ENCODE measurements around the gene IFTAP. TPM values are rescaled to one million over a fixed set of nuclear protein-coding genes. Genes with fewer than 3 reads are reported as not detected.

Gene IFTAP
- total RNA-seq, 1 donor from 2014 or later = 30.9 TPM

DNA sequence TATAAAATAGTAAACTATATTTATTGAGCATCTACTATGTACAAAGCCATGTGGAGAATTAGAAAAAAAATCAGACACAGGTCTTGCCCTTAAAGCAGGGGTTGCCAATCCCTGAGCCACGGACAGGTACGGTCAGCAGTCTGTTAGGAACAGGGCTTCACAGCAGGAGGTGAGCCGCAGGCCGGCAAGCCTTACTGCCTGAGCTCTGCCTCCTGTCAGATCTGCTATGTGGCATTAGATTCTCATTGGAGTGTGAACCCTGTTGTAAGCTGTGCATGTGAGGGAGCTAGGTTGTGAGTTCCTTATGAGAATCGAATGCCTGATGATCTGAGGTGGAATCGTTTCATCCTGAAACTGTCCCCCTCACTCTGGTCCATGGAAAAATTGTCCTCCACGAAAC, 5.9 kb downstream of the IFTAP start:
- no peaks in the 10 kb centered on the region for H3K27me3 ChIP-seq (ENCODE audit: control insufficient read depth, insufficient read depth, low read length)
- H3K36me3 ChIP-seq (ENCODE audit: control insufficient read depth, insufficient read depth, low read length) = no peaks in the 10 kb centered on the region
- TF ChIP-seq, protein P1, sequence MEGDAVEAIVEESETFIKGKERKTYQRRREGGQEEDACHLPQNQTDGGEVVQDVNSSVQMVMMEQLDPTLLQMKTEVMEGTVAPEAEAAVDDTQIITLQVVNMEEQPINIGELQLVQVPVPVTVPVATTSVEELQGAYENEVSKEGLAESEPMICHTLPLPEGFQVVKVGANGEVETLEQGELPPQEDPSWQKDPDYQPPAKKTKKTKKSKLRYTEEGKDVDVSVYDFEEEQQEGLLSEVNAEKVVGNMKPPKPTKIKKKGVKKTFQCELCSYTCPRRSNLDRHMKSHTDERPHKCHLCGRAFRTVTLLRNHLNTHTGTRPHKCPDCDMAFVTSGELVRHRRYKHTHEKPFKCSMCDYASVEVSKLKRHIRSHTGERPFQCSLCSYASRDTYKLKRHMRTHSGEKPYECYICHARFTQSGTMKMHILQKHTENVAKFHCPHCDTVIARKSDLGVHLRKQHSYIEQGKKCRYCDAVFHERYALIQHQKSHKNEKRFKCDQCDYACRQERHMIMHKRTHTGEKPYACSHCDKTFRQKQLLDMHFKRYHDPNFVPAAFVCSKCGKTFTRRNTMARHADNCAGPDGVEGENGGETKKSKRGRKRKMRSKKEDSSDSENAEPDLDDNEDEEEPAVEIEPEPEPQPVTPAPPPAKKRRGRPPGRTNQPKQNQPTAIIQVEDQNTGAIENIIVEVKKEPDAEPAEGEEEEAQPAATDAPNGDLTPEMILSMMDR (IDR thresholded peaks at IDR 0.05; ENCODE audit: insufficient read depth, low read length, poor library complexity, severe bottlenecking) = no peak
- H3K4me3 ChIP-seq (ENCODE audit: low read depth, low read length) = no peak overlapping the region
- DNase-seq (ENCODE audit: low read depth) = no peak

DNA sequence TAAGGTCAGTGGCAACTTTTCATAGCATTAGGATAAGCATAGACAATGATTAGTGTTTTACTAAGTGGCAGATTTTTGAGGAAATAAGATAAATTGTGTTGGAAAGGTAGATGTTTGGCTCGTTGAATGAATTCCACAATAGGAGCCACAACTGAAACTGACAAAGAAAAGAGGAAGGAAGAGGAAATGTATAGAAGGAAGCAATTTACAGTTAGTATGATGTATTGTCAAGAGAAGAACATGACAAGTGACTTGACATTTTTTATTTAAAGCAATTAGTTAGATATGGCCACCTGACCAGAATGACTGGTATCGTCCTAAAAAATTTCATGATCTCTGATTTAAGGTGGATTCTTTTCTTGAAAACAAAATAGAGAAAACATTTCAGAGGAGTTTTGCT, 6.9 kb downstream of the IFTAP start:
- H3K27me3 ChIP-seq (ENCODE audit: control insufficient read depth, insufficient read depth, low read length) = no peaks in the 10 kb centered on the region
- no peak for DNase-seq (ENCODE audit: low read depth)
- no peaks in the 10 kb centered on the region for H3K36me3 ChIP-seq (ENCODE audit: control insufficient read depth, insufficient read depth, low read length)
- no peak overlapping the region for H3K4me3 ChIP-seq (ENCODE audit: low read depth, low read length)
- TF ChIP-seq, protein P1 (IDR thresholded peaks at IDR 0.05; ENCODE audit: insufficient read depth, low read length, poor library complexity, severe bottlenecking) = no peak

DNA sequence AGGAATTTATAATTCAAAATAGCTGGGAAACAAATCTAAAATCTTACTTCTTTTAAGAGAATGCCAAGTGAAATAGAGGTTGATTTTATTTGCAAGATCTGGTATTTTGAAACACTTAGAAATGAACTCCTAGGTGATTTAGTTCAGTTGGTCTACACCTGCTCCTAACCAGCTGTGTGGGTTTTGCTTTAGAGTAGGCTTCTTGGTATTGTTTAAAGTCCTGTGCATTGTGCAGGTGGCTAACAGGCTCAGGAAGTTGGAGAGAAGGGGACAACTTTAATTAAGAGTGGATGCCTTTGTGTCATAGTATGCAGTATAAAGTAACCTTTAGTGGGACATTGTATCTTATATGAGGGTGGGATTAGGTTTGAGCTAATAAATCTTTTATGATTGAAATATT, 7.8 kb downstream of the IFTAP start:
- TF ChIP-seq, protein P1 (IDR thresholded peaks at IDR 0.05; ENCODE audit: insufficient read depth, low read length, poor library complexity, severe bottlenecking) = no peak
- H3K27me3 ChIP-seq (ENCODE audit: control insufficient read depth, insufficient read depth, low read length) = no peaks in the 10 kb centered on the region
- no peaks in the 10 kb centered on the region for H3K36me3 ChIP-seq (ENCODE audit: control insufficient read depth, insufficient read depth, low read length)
- no peak overlapping the region for H3K4me3 ChIP-seq (ENCODE audit: low read depth, low read length)
- DNase-seq (ENCODE audit: low read depth) = no peak

DNA sequence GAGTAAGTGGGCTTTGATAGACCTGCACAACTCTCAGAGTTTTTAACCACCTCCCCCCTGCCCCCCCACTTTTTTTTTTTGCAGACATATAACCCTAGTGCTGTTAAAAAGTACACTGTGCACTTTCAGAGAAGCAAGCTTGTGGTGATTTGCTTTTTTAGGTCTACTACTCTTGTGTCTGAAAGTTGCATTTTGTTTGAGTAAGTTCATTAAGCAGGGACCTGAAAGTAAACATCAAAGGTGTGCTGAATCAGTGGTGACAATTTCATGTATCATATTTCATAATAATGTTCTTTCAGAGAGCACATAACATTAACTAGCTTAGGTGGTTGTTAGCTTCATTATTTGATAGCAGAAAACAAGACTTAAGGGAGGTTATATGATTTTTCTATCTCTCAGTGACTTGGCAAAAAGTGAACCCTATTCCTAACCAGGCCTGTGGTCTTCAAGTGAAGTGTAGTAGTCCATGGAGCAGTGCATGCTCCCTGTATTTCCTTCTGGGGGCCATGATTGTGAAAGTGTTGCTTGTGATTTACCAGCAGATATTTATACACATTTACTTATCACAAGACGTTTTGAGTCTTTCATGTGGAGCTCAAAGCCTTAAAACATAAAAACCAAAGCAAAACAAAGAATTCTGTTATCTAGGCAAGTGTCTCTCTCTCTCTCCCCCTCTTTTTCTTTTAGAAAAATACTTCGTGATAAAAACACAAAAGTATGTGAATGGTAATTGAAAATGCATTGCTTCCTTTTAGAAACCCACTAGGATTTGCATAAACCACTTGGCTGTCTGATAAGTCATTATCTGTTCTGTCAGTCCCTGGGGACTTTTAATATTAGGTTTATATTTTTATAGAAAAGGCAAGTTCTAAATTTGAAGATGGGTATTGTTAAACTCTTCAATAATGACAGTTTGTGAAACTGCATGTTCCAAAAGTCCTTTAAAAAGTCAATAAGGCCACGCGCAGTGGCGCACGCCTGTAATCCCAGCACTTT, 11.2 kb downstream of the IFTAP start:
- TF ChIP-seq, protein P1 (IDR thresholded peaks at IDR 0.05; ENCODE audit: insufficient read depth, low read length, poor library complexity, severe bottlenecking) = no peak
- no peak for DNase-seq (ENCODE audit: low read depth)
- Histone ChIP-seq H3K36me3 (ENCODE audit: control insufficient read depth, insufficient read depth, low read length) (no peaks in the 10 kb centered on the region), H3K4me3 (ENCODE audit: low read depth, low read length) (no peak overlapping the region), H3K27me3 (ENCODE audit: control insufficient read depth, insufficient read depth, low read length) (no peaks in the 10 kb centered on the region)

DNA sequence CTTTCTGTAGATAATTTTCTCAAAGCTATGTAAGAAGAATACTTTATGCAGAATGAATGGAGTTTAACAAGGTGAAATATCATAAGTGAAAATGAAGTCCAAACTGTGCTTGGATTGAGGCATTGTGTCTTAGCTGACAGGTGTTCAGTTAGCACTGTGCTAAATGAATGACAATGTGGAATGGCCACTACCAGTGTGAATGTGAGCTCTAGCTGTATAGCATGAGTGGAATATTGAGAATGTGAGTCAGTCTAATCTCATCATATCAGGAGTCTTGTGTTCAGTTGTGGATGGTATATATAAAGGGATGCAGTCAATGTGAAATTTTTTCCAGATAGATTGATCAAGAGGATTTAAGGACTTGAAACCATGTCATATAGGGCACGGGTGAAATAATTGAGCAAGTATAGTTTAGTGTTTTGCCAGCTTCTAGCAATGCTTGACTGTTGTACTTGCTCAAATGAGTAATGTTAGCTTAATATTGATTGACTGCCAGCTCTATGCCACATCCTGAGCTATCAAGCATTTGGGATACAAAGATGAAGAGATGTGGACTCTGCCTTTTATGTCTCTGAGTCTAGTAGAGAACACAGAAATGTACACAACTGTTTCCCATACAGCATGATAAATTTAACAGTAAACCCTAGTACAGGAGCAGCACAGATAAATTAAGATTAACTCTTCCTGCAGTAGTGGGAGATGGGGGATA, 14.3 kb downstream of the IFTAP start:
- TF ChIP-seq, protein P1 (IDR thresholded peaks at IDR 0.05; ENCODE audit: insufficient read depth, low read length, poor library complexity, severe bottlenecking) = no peak
- Histone ChIP-seq H3K4me3 (ENCODE audit: low read depth, low read length) (no peak overlapping the region), H3K27me3 (ENCODE audit: control insufficient read depth, insufficient read depth, low read length) (no peaks in the 10 kb centered on the region), H3K36me3 (ENCODE audit: control insufficient read depth, insufficient read depth, low read length) (no peaks in the 10 kb centered on the region)
- DNase-seq (ENCODE audit: low read depth) = no peak
